HepG2 (cell line): ENCODE measurements around the gene MAFB. TPM values are rescaled to one million over a fixed set of nuclear protein-coding genes. Genes with fewer than 3 reads are reported as not detected.

Experiments used
- ARID2 ChIP-seq: sonication (generic); formaldehyde crosslinking; IDR thresholded peaks from 2 replicates; pipeline ENCODE4 v1.8.1; 2022; ENCODE audit warnings: mild to moderate bottlenecking, missing genetic modification reagents, borderline replicate concordance
- BCL6 ChIP-seq: IDR thresholded peaks from 2 replicates; pipeline ENCODE4 v1.6.1; 2016; ENCODE audit warnings: missing genetic modification reagents, missing compliant biosample characterization
- CBFB ChIP-seq: sonication (generic); formaldehyde crosslinking; IDR thresholded peaks from 2 replicates; pipeline ENCODE4 v1.4.0; 2020; ENCODE audit warnings: missing genetic modification reagents
- ETV6 ChIP-seq: sonication (generic); formaldehyde crosslinking; conservative IDR thresholded peaks from 2 replicates; pipeline ENCODE4 v1.4.0; 2020; ENCODE audit warnings: missing genetic modification reagents
- GTF2F1 ChIP-seq: fragments of 150-350 bp; IDR thresholded peaks from 2 replicates; pipeline ENCODE4 v1.6.1; 2014; ENCODE audit warnings: low read length
- HES4 ChIP-seq: sonication (generic); formaldehyde crosslinking; IDR thresholded peaks from 2 replicates; pipeline ENCODE4 v1.9.0; 2021; ENCODE audit warnings: mild to moderate bottlenecking, missing genetic modification reagents, borderline replicate concordance
- KLF6 ChIP-seq: IDR thresholded peaks from 2 replicates; pipeline ENCODE4 v1.8.0; 2016; ENCODE audit warnings: missing biosample characterization, missing genetic modification reagents
- NFE2L1 ChIP-seq: sonication (generic); formaldehyde crosslinking; IDR thresholded peaks from 2 replicates; pipeline ENCODE4 v1.4.0; 2020; ENCODE audit warnings: missing genetic modification reagents, mild to moderate bottlenecking, borderline replicate concordance
- NFKBIZ ChIP-seq: IDR thresholded peaks from 2 replicates; pipeline ENCODE4 v1.6.1; 2018; ENCODE audit warnings: missing genetic modification reagents, missing compliant biosample characterization
- SOX6 ChIP-seq, 2 experiments: fragments of 450-650 bp in 1 of 2; sonication (generic) in 1 of 2; formaldehyde crosslinking in 1 of 2; IDR thresholded peaks; 2 replicates each; pipeline versions ENCODE4 v1.4.0 to v1.6.1; 2017 to 2020; ENCODE audit warnings: antibody characterized with exemption in 1 of 2, mild to moderate bottlenecking in 1 of 2, missing genetic modification reagents in 1 of 2
- SRSF4 ChIP-seq: fragments of 200-400 bp; formaldehyde crosslinking; IDR thresholded peaks from one replicate; pipeline ENCODE4 v1.6.1; 2018; ENCODE audit warnings: mild to moderate bottlenecking, low read depth, low read length, moderate library complexity; ENCODE audit not compliant: poor library complexity, severe bottlenecking
- TMF1 ChIP-seq: sonication (generic); formaldehyde crosslinking; IDR thresholded peaks from 2 replicates; pipeline ENCODE4 v1.8.1; 2022; ENCODE audit warnings: low read depth, missing genetic modification reagents
- ZFY ChIP-seq: sonication (generic); formaldehyde crosslinking; IDR thresholded peaks from 2 replicates; pipeline ENCODE4 v1.4.0; 2020; ENCODE audit warnings: missing genetic modification reagents
- ZIK1 ChIP-seq: sonication (generic); formaldehyde crosslinking; IDR thresholded peaks from 2 replicates; pipeline ENCODE4 v1.5.0; 2020; ENCODE audit warnings: mild to moderate bottlenecking, low read depth, missing genetic modification reagents, borderline replicate concordance
- ZMYM4 ChIP-seq: sonication (generic); formaldehyde crosslinking; IDR thresholded peaks from 2 replicates; pipeline ENCODE4 v1.8.1; 2023; ENCODE audit warnings: mild to moderate bottlenecking, missing genetic modification reagents
- ZNF335 ChIP-seq: sonication (generic); formaldehyde crosslinking; IDR thresholded peaks from 2 replicates; pipeline ENCODE4 v1.4.0; 2020; ENCODE audit warnings: missing genetic modification reagents
- ZNF761 ChIP-seq: sonication (generic); formaldehyde crosslinking; conservative IDR thresholded peaks from 2 replicates; pipeline ENCODE4 v1.4.0; 2020; ENCODE audit warnings: mild to moderate bottlenecking, missing genetic modification reagents
- ZNF792 ChIP-seq: IDR thresholded peaks from 2 replicates; pipeline ENCODE4 v1.6.1; 2016
- polyA plus RNA-seq, 8 experiments: library from polyadenylated mRNA; depleted of rRNA in 3 of 8; stranded (reverse) in 7 of 8; unstranded in 1 of 8; fragments of >200 nt; fragmentation: Illumina TruSeq in 4 of 8; extraction: Trizol in 4 of 8; gene quantifications; 2 replicates each; pipeline versions ENCODE4 v1.2.1 to v1.2.3, GENCODE V29; 2011 to 2016; ENCODE audit warnings: low read depth in 4 of 8, missing spikeins in 1 of 8, mixed read lengths in 1 of 8; ENCODE audit not compliant: insufficient read depth in 1 of 8
- total RNA-seq, 5 experiments: library from RNA; depleted of rRNA; stranded (reverse); fragments of >200 nt; fragmentation: Illumina TruSeq; extraction: Trizol; gene quantifications; 2 replicates each; pipeline ENCODE4 v1.2.3, GENCODE V29; 2016; ENCODE audit warnings: low read depth in 1 of 5
- TF ChIP-seq, protein P1 (sequence below): sonication (generic); formaldehyde crosslinking; IDR thresholded peaks from 2 replicates; pipeline ENCODE4 v1.5.1; 2020; ENCODE audit warnings: mild to moderate bottlenecking, missing genetic modification reagents, moderate library complexity
- TF ChIP-seq, protein P2 (sequence below): sonication (generic); formaldehyde crosslinking; IDR thresholded peaks from 2 replicates; pipeline ENCODE4 v1.4.0; 2020; ENCODE audit warnings: low read depth, missing genetic modification reagents
- TF ChIP-seq, protein P3 (sequence below): sonication (generic); formaldehyde crosslinking; IDR thresholded peaks from 2 replicates; pipeline ENCODE4 v1.8.1; 2023; ENCODE audit warnings: mild to moderate bottlenecking, moderate library complexity, missing genetic modification reagents
- TF ChIP-seq, protein P4 (sequence below): sonication (generic); formaldehyde crosslinking; IDR thresholded peaks from 2 replicates; pipeline ENCODE4 v1.5.0; 2020; ENCODE audit warnings: mild to moderate bottlenecking, missing genetic modification reagents, moderate library complexity

The MAFB gene
- total and polyA plus RNA-seq, 2 of the 13 experiments (the other 11 are each of a cell fraction or from before 2014, with no cell fraction given), result 0.08 to 0.11 TPM

DNA sequence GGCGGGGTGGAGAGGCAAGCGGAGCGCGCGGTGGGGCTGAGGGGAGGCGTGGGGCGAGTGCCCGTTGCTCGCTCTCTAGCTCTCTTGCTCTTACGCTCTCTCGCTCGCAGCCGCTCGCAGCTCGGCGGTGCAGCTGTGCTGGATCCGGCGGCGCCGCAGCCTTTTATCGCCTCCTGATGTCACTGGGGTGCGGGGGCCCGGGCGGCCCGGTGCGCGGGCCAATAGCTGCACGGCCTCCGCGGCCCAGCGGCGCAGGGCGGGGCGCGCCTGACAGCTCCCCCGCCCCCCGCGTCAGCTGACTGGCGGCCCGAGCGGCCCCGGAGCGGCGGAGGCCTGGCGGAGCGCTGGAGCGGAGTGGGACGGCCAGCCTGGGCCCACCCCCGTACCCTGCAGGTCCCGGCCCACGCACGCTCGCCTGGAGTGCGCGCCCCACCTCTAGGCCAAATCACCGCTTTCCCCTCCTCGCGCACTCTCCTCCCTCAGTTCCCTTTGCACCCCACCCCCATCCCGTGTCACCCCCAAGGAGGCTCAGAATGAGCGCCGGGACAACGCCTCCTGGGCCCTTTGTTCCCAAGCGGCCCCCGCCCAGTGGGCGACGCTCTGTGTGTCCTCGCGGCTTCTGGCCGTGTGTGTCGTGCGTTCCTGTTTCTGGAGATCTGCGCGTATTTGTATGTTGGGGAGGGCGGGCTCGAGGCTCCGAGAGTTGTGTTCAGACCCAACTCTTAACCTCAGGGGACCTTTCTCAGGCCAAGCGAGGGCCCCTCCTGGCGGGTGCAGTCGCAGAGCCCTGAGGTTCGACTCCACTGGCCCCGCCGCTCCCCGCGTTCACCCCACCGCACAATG, at the start of gene MAFB (continued):
- TF ChIP-seq, protein P1, sequence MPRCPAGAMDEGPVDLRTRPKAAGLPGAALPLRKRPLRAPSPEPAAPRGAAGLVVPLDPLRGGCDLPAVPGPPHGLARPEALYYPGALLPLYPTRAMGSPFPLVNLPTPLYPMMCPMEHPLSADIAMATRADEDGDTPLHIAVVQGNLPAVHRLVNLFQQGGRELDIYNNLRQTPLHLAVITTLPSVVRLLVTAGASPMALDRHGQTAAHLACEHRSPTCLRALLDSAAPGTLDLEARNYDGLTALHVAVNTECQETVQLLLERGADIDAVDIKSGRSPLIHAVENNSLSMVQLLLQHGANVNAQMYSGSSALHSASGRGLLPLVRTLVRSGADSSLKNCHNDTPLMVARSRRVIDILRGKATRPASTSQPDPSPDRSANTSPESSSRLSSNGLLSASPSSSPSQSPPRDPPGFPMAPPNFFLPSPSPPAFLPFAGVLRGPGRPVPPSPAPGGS (CRISPR knock-in tag), result no peak
- TF ChIP-seq SRSF4 (no peak), ZMYM4 (no peak; the same call in none of the 2 replicates), ZNF335 (CRISPR knock-in tag) (no peak), HES4 (CRISPR knock-in tag) (peak; percentile 17; the same call in 1 of the 2 replicates), NFE2L1 (CRISPR knock-in tag) (no peak), NFKBIZ (no peak), GTF2F1 (no peak), ZNF792 (CRISPR knock-in tag) (no peak), ZFY (no peak; the same call in 1 of the 2 replicates), BCL6 (CRISPR knock-in tag) (no peak; the same call in 1 of the 2 replicates), ETV6 (0 out of 2 replicates have a peak, but pooled peaks have one; percentile 22), CBFB (no peak), ZNF761 (no peak; the same call in 1 of the 2 replicates), TMF1 (CRISPR knock-in tag) (no peak), SOX6 (IDR thresholded peaks at IDR 0.05) (no peak), SOX6 (CRISPR knock-in tag; IDR thresholded peaks at IDR 0.05) (no peak), ZIK1 (no peak), ARID2 (CRISPR knock-in tag) (no peak), KLF6 (CRISPR knock-in tag) (no peak)
- TF ChIP-seq, protein P2, sequence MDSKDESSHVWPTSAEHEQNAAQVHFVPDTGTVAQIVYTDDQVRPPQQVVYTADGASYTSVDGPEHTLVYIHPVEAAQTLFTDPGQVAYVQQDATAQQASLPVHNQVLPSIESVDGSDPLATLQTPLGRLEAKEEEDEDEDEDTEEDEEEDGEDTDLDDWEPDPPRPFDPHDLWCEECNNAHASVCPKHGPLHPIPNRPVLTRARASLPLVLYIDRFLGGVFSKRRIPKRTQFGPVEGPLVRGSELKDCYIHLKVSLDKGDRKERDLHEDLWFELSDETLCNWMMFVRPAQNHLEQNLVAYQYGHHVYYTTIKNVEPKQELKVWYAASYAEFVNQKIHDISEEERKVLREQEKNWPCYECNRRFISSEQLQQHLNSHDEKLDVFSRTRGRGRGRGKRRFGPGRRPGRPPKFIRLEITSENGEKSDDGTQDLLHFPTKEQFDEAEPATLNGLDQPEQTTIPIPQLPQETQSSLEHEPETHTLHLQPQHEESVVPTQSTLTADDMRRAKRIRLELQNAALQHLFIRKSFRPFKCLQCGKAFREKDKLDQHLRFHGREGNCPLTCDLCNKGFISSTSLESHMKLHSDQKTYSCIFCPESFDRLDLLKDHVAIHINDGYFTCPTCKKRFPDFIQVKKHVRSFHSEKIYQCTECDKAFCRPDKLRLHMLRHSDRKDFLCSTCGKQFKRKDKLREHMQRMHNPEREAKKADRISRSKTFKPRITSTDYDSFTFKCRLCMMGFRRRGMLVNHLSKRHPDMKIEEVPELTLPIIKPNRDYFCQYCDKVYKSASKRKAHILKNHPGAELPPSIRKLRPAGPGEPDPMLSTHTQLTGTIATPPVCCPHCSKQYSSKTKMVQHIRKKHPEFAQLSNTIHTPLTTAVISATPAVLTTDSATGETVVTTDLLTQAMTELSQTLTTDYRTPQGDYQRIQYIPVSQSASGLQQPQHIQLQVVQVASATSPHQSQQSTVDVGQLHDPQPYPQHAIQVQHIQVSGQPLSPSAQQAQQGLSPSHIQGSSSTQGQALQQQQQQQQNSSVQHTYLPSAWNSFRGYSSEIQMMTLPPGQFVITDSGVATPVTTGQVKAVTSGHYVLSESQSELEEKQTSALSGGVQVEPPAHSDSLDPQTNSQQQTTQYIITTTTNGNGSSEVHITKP, result no peak
- TF ChIP-seq, protein P3, sequence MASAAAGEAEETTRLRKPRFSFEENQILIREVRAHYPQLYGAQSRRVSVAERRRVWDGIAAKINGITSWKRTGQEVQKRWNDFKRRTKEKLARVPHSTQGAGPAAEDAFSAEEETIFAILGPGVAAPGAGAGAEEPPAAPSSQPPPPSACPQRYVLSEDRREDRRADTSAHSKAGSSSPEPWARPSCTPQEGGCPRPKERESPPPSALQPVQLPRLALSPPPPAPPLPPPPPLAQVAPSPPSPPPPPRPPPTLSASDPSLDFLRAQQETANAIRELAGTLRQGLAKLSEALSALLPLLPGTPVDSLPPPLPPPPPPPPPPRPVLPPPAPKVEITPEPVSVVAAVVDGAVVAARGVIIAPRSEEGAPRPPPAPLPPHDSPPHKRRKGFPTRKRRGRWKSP (CRISPR knock-in tag), result peak; percentile 73
- TF ChIP-seq, protein P4, sequence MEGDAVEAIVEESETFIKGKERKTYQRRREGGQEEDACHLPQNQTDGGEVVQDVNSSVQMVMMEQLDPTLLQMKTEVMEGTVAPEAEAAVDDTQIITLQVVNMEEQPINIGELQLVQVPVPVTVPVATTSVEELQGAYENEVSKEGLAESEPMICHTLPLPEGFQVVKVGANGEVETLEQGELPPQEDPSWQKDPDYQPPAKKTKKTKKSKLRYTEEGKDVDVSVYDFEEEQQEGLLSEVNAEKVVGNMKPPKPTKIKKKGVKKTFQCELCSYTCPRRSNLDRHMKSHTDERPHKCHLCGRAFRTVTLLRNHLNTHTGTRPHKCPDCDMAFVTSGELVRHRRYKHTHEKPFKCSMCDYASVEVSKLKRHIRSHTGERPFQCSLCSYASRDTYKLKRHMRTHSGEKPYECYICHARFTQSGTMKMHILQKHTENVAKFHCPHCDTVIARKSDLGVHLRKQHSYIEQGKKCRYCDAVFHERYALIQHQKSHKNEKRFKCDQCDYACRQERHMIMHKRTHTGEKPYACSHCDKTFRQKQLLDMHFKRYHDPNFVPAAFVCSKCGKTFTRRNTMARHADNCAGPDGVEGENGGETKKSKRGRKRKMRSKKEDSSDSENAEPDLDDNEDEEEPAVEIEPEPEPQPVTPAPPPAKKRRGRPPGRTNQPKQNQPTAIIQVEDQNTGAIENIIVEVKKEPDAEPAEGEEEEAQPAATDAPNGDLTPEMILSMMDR, result no peak
